Fibroblast of villous mesenchyme (primary cell): ENCODE results near the gene BMAL2. TPM values are rescaled to one million over a fixed set of nuclear protein-coding genes. Genes with fewer than 3 reads are reported as not detected.

ENCODE experiments used
- DNase-seq: peaks from one replicate; pipeline ENCODE4 v3.0.0-alpha.2; 2010; ENCODE audit warnings: low read depth
- H3K4me3 ChIP-seq: 2 replicates; pipeline ENCODE4 v1.5.1; 2011; ENCODE audit warnings: low read depth, mild to moderate bottlenecking, low read length
- CTCF ChIP-seq: IDR thresholded peaks from 2 replicates; pipeline ENCODE4 v1.5.1; 2012; ENCODE audit warnings: low read depth, mild to moderate bottlenecking, low read length; ENCODE audit not compliant: insufficient read depth
- total RNA-seq: library from RNA; depleted of rRNA; stranded (reverse); fragments of >200 nt; gene quantifications from 2 replicates; pipeline ENCODE4 v1.2.3, GENCODE V29; 2012

The BMAL2 gene
- total RNA-seq, result 20.0 and 21.6 TPM in 2 replicates

- H3K4me3 ChIP-seq, result peak within 1 kb of the TSS; percentile 72
- peak; percentile 39 for DNase-seq
- no peak for TF ChIP-seq CTCF
These were observed at the start of gene BMAL2 for GRCh38 chr12:27332714-27333402. TSS of gene BMAL2 (plus strand) at chr12:27332836. CDS start at chr12:27333073, 237 bp downstream.

- TF ChIP-seq CTCF, result no peak
- H3K4me3 ChIP-seq, result no peak overlapping the region
- no peak for DNase-seq
These were observed 48.6 kb upstream of the BMAL2 start for GRCh38 chr12:27284021-27284420.

- no peak overlapping the region for H3K4me3 ChIP-seq
- no peak for TF ChIP-seq CTCF
- peak; percentile 83 for DNase-seq
These were observed 47.9 kb upstream of the BMAL2 start for GRCh38 chr12:27284751-27285150.

GRCh38 chr12:27285403-27285802 lies 47.2 kb upstream of the BMAL2 start:
- peak; percentile 27 for DNase-seq
- no peak for TF ChIP-seq CTCF
- no peak overlapping the region for H3K4me3 ChIP-seq

- peak; percentile 54 for DNase-seq
- TF ChIP-seq CTCF, result no peak
- no peak overlapping the region for H3K4me3 ChIP-seq
These were observed 43.2 kb upstream of the BMAL2 start for GRCh38 chr12:27289414-27289813.

GRCh38 chr12:27290501-27291168 lies 42.0 kb upstream of the BMAL2 start:
- no peak overlapping the region for H3K4me3 ChIP-seq
- no peak for TF ChIP-seq CTCF
- DNase-seq, result no peak

- H3K4me3 ChIP-seq, result no peak overlapping the region
- no peak for TF ChIP-seq CTCF
- no peak for DNase-seq
These were observed 40.8 kb upstream of the BMAL2 start for GRCh38 chr12:27291862-27292261.
